HEK293 (cell line): ENCODE measurements around the gene COA1.

ENCODE experiments used
- CTCF ChIA-PET: fragments of 350-600 bp; formaldehyde crosslinking; extraction: SDS; loops from one replicate; lab custom pipeline; 2021; ENCODE audit warnings: antibody characterized with exemption; lab: Yijun Ruan, JAX
- POLR2A ChIA-PET: fragments of 300-600 bp; formaldehyde crosslinking; extraction: SDS; loops from one replicate; lab custom pipeline; 2020; ENCODE audit warnings: antibody characterized with exemption, inconsistent platforms; lab: Yijun Ruan, JAX
- H3K27ac ChIP-seq: fragments of 200-500 bp; sonication (Bioruptor generic); 2 replicates; pipeline ENCODE4 v1.5.1; 2014; ENCODE audit warnings: low read depth, low read length, control low read depth, inconsistent platforms; ENCODE audit errors: extremely low read depth
- H3K36me3 ChIP-seq, 2 experiments: fragments of 200-500 bp in 1 of 2; sonication (Bioruptor generic) in 1 of 2; 1 replicate in 1 of 2; 2 replicates in 1 of 2; pipeline ENCODE4 v1.5.1; 2014 to 2017; ENCODE audit warnings: inconsistent platforms in 2 of 2, low read length in 2 of 2; ENCODE audit not compliant: control insufficient read depth in 2 of 2, insufficient read depth in 1 of 2
- H3K4me1 ChIP-seq: fragments of 200-500 bp; sonication (Bioruptor generic); 2 replicates; pipeline ENCODE4 v1.5.1; 2014; ENCODE audit warnings: mild to moderate bottlenecking, low read length, inconsistent platforms; ENCODE audit not compliant: control insufficient read depth, insufficient read depth
- H3K4me3 ChIP-seq: 2 replicates; pipeline ENCODE4 v1.5.1; 2011; ENCODE audit warnings: low read depth, mild to moderate bottlenecking, control low read depth, low read length, moderate library complexity
- H3K9me3 ChIP-seq: fragments of 200-500 bp; sonication (Bioruptor generic); 2 replicates; pipeline ENCODE4 v1.5.1; 2014; ENCODE audit warnings: low read depth, low read length, inconsistent platforms; ENCODE audit not compliant: control insufficient read depth, insufficient read depth
- MYNN ChIP-seq: fragments of 450-650 bp; formaldehyde crosslinking; IDR thresholded peaks from 2 replicates; pipeline ENCODE4 v1.5.1; 2016; ENCODE audit warnings: missing biosample characterization, missing genetic modification characterization, borderline replicate concordance
- REPIN1 ChIP-seq: fragments of 450-650 bp; formaldehyde crosslinking; IDR thresholded peaks from 2 replicates; pipeline ENCODE4 v1.5.1; 2017; ENCODE audit warnings: missing biosample characterization, missing genetic modification characterization, low read depth
- ZBTB48 ChIP-seq: fragments of 450-650 bp; formaldehyde crosslinking; IDR thresholded peaks from 2 replicates; pipeline ENCODE4 v1.5.1; 2016; ENCODE audit warnings: missing biosample characterization, missing genetic modification characterization
- ZEB2 ChIP-seq: fragments of 450-650 bp; formaldehyde crosslinking; IDR thresholded peaks from 2 replicates; pipeline ENCODE4 v1.5.1; 2016; ENCODE audit warnings: missing biosample characterization, missing genetic modification characterization
- ZNF133 ChIP-seq: fragments of 450-650 bp; formaldehyde crosslinking; IDR thresholded peaks from 2 replicates; pipeline ENCODE4 v1.5.1; 2016; ENCODE audit warnings: missing biosample characterization, missing genetic modification characterization
- ZNF202 ChIP-seq: fragments of 450-650 bp; formaldehyde crosslinking; IDR thresholded peaks from 2 replicates; pipeline ENCODE4 v1.5.1; 2016; ENCODE audit warnings: missing biosample characterization, missing genetic modification characterization, borderline replicate concordance
- ZNF26 ChIP-seq: fragments of 450-650 bp; formaldehyde crosslinking; IDR thresholded peaks from 2 replicates; pipeline ENCODE4 v1.5.1; 2016; ENCODE audit warnings: missing biosample characterization, missing genetic modification characterization
- ZNF274 ChIP-seq, 2 experiments: fragments of 200-500 bp in 1 of 2; fragments of 450-650 bp in 1 of 2; sonication (Bioruptor generic) in 1 of 2; formaldehyde crosslinking in 1 of 2; IDR thresholded peaks; 2 replicates each; pipeline versions ENCODE4 v1.5.1 to v1.6.1; 2014 to 2016; ENCODE audit warnings: borderline replicate concordance in 1 of 2, inconsistent platforms in 1 of 2, low read length in 1 of 2, missing biosample characterization in 1 of 2, missing genetic modification characterization in 1 of 2
- ZNF280C ChIP-seq: fragments of 450-650 bp; formaldehyde crosslinking; IDR thresholded peaks from 2 replicates; pipeline ENCODE4 v1.5.1; 2016; ENCODE audit warnings: missing biosample characterization, missing genetic modification characterization
- ZNF350 ChIP-seq: fragments of 450-650 bp; formaldehyde crosslinking; IDR thresholded peaks from 2 replicates; pipeline ENCODE4 v1.5.0; 2017; ENCODE audit warnings: missing biosample characterization, mild to moderate bottlenecking, missing genetic modification characterization
- ZNF391 ChIP-seq: fragments of 450-650 bp; formaldehyde crosslinking; IDR thresholded peaks from 2 replicates; pipeline ENCODE4 v1.5.1; 2016; ENCODE audit warnings: low read depth, missing biosample characterization, missing genetic modification characterization, borderline replicate concordance
- ZNF449 ChIP-seq: fragments of 450-650 bp; formaldehyde crosslinking; IDR thresholded peaks from 2 replicates; pipeline ENCODE4 v1.5.1; 2017; ENCODE audit warnings: missing biosample characterization, mild to moderate bottlenecking, missing genetic modification characterization, moderate library complexity
- ZNF473 ChIP-seq: fragments of 450-650 bp; formaldehyde crosslinking; IDR thresholded peaks from 2 replicates; pipeline ENCODE4 v1.5.1; 2017; ENCODE audit warnings: missing biosample characterization, missing genetic modification characterization
- ZNF600 ChIP-seq: fragments of 450-650 bp; formaldehyde crosslinking; IDR thresholded peaks from 2 replicates; pipeline ENCODE4 v1.5.1; 2016; ENCODE audit warnings: missing biosample characterization, missing genetic modification characterization
- ZNF639 ChIP-seq: fragments of 450-650 bp; formaldehyde crosslinking; IDR thresholded peaks from 2 replicates; pipeline ENCODE4 v1.5.1; 2016; ENCODE audit warnings: missing biosample characterization, missing genetic modification characterization
- ZNF660 ChIP-seq: fragments of 450-650 bp; IDR thresholded peaks from 2 replicates; pipeline ENCODE4 v1.5.1; 2018; ENCODE audit warnings: missing biosample characterization, mild to moderate bottlenecking, missing genetic modification characterization
- ZNF747 ChIP-seq: fragments of 450-650 bp; formaldehyde crosslinking; IDR thresholded peaks from 2 replicates; pipeline ENCODE4 v1.5.1; 2016; ENCODE audit warnings: missing biosample characterization, missing genetic modification characterization
- ZNF768 ChIP-seq: fragments of 450-650 bp; formaldehyde crosslinking; IDR thresholded peaks from 2 replicates; pipeline ENCODE4 v1.5.1; 2018; ENCODE audit warnings: missing biosample characterization, mild to moderate bottlenecking, missing genetic modification characterization
- ZNF777 ChIP-seq: fragments of 450-650 bp; formaldehyde crosslinking; IDR thresholded peaks from 2 replicates; pipeline ENCODE4 v1.5.1; 2017; ENCODE audit warnings: missing biosample characterization, missing genetic modification characterization, borderline replicate concordance
- ZNF830 ChIP-seq: fragments of 450-650 bp; IDR thresholded peaks from 2 replicates; pipeline ENCODE4 v1.5.0; 2018; ENCODE audit warnings: missing biosample characterization, missing genetic modification characterization, low read depth, mild to moderate bottlenecking, moderate library complexity

The COA1 gene

GRCh38 chr7:43653466-43653865 lies 75.9 kb downstream of the COA1 start:
- Histone ChIP-seq H3K36me3 (peaks cover 0 to 5% of the 10 kb centered on the region in 2 experiments; a peak in 2 of 3 replicates), H3K9me3 (no peaks in the 10 kb centered on the region)
- TF ChIP-seq MYNN (no peak), ZNF133 (tag by site-specific recombination) (no peak), ZNF473 (no peak), ZNF747 (tag by site-specific recombination) (no peak), ZNF26 (tag by site-specific recombination) (no peak), ZNF639 (tag by site-specific recombination) (no peak), ZNF777 (tag by site-specific recombination) (no peak), ZNF202 (tag by site-specific recombination) (no peak), REPIN1 (no peak), ZNF280C (tag by site-specific recombination) (no peak), ZNF449 (tag by site-specific recombination) (no peak), ZNF660 (tag by site-specific recombination) (no peak), ZBTB48 (tag by site-specific recombination) (no peak), ZEB2 (no peak), ZNF391 (tag by site-specific recombination) (no peak), ZNF274 (IDR thresholded peaks at IDR 0.05; ENCODE audit: low read length) (no peak), ZNF274 (tag by site-specific recombination; IDR thresholded peaks at IDR 0.05; ENCODE audit: borderline replicate concordance) (no peak), ZNF768 (tag by site-specific recombination) (no peak), ZNF830 (no peak), ZNF350 (no peak)
- TF ChIP-seq, all 188 proteins: peak for 0
- ChIA-PET CTCF (interaction anchor here (1.0 kb wide), 1 partner anchor 47 kb away, joined by 3 read pairs; no protein-coding TSS in a partner anchor), POLR2A (no interaction called here)
- no peak overlapping the region for H3K27ac ChIP-seq
- H3K4me1 ChIP-seq, result 0 out of 2 replicates have a peak, but pooled peaks cover 4% of the 10 kb centered on the region
- no peak overlapping the region for H3K4me3 ChIP-seq

GRCh38 chr7:43652364-43652763 lies 77.0 kb downstream of the COA1 start:
- Histone ChIP-seq H3K36me3 (peaks cover 0 to 12% of the 10 kb centered on the region in 2 experiments; a peak in 2 of 3 replicates), H3K9me3 (no peaks in the 10 kb centered on the region), H3K27ac (no peak overlapping the region), H3K4me1 (0 out of 2 replicates have a peak, but pooled peaks cover 6% of the 10 kb centered on the region), H3K4me3 (no peak overlapping the region)
- ChIA-PET CTCF (interaction anchor here (0.7 kb wide), 1 partner anchor 397 kb away, joined by 3 read pairs; no protein-coding TSS in a partner anchor), POLR2A (no interaction called here)
- TF ChIP-seq ZNF600 (peak; percentile 51; the same call in 1 of the 2 replicates), ZNF449 (tag by site-specific recombination) (no peak)
